ENCODE measurements around the gene OR51B4. TPM values are rescaled to one million over a fixed set of nuclear protein-coding genes. Genes with fewer than 3 reads are reported as not detected.
"Not testable (repeated sequence)": the region's sequence is repeated elsewhere in the genome, so short reads cannot be mapped to it uniquely, and the experiment has no call there.

OR51B4 gene
- total RNA-seq, 1 experiment from 2014 or later, result not detected

- H3K9ac ChIP-seq (ENCODE audit: low read length), result not testable (repeated sequence)
Measured at GRCh38 chr11:5254646-5255413, 46.9 kb downstream of the OR51B4 start, which contains the start of gene HBG2. Gene HBG2, minus strand, starts transcription at chr11:5254781. Its CDS starts 53 bp downstream, at chr11:5254728.

DNA sequence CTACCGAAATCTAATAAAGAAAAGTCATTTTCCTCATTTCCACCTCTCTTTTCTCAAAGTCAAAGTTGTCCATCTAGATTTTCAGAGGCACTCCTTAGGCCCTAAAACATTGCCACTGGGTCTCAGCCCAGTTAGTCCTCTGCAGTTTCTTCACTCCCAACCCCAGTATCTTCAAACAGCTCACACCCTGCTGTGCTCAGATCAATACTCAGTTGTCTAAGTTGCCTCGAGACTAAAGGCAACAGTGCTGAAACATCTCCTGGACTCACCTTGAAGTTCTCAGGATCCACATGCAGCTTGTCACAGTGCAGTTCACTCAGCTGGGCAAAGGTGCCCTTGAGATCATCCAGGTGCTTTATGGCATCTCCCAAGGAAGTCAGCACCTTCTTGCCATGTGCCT, 47.7 kb downstream of the OR51B4 start:
- H3K9me2 ChIP-seq (replicated peaks; ENCODE audit: insufficient read depth, low read length); H3K9me3 ChIP-seq (ENCODE audit: low read length); H3K9ac ChIP-seq (ENCODE audit: low read length); H3K4me2 ChIP-seq (ENCODE audit: low read depth, low read length, poor library complexity, severe bottlenecking); H3K4me3 ChIP-seq (ENCODE audit: low read length); H3K27ac ChIP-seq (ENCODE audit: low read length); H3K4me1 ChIP-seq (ENCODE audit: low read length); H4K20me1 ChIP-seq (ENCODE audit: insufficient read depth, low read depth, low read length); H2AFZ ChIP-seq (ENCODE audit: low read length); H3K36me3 ChIP-seq (ENCODE audit: insufficient read depth, low read length); H3K27me3 ChIP-seq (ENCODE audit: low read length); H3K79me2 ChIP-seq (ENCODE audit: low read length); DNase-seq: not testable (repeated sequence)

More at GRCh38 chr11:5254646-5255413, 46.9 kb downstream of the OR51B4 start, which contains the start of gene HBG2:
- H3K9me2 ChIP-seq (replicated peaks; ENCODE audit: insufficient read depth, low read length); H3K9me3 ChIP-seq (ENCODE audit: low read length); H3K79me2 ChIP-seq (ENCODE audit: low read length); H3K36me3 ChIP-seq (ENCODE audit: insufficient read depth, low read length); H3K27ac ChIP-seq (ENCODE audit: low read length); H3K27me3 ChIP-seq (ENCODE audit: low read length); H3K4me3 ChIP-seq (ENCODE audit: low read length); H4K20me1 ChIP-seq (ENCODE audit: insufficient read depth, low read depth, low read length); DNase-seq; H3K4me2 ChIP-seq (ENCODE audit: low read depth, low read length, poor library complexity, severe bottlenecking); H3K4me1 ChIP-seq (ENCODE audit: low read length); H2AFZ ChIP-seq (ENCODE audit: low read length): not testable (repeated sequence)

GRCh38 chr11:5253440-5253839, 48.3 kb downstream of the OR51B4 start:
- not testable (repeated sequence) for H3K36me3 ChIP-seq (ENCODE audit: insufficient read depth, low read length); H3K9me3 ChIP-seq (ENCODE audit: low read length); H3K4me1 ChIP-seq (ENCODE audit: low read length); DNase-seq; H3K9me2 ChIP-seq (replicated peaks; ENCODE audit: insufficient read depth, low read length); H3K27me3 ChIP-seq (ENCODE audit: low read length); H2AFZ ChIP-seq (ENCODE audit: low read length); H3K9ac ChIP-seq (ENCODE audit: low read length); H3K27ac ChIP-seq (ENCODE audit: low read length); H3K79me2 ChIP-seq (ENCODE audit: low read length); H3K4me2 ChIP-seq (ENCODE audit: low read depth, low read length, poor library complexity, severe bottlenecking); H3K4me3 ChIP-seq (ENCODE audit: low read length); H4K20me1 ChIP-seq (ENCODE audit: insufficient read depth, low read depth, low read length)

GRCh38 chr11:5252919-5253265, 48.9 kb downstream of the OR51B4 start:
- Histone ChIP-seq H3K9me3 (ENCODE audit: low read length) (no peaks in the 10 kb centered on the region), H4K20me1 (ENCODE audit: insufficient read depth, low read depth, low read length) (no peaks in the 10 kb centered on the region), H3K27me3 (ENCODE audit: low read length) (no peaks in the 10 kb centered on the region), H3K4me2 (ENCODE audit: low read depth, low read length, poor library complexity, severe bottlenecking) (no peak overlapping the region), H3K9me2 (replicated peaks; ENCODE audit: insufficient read depth, low read length) (no peaks in the 10 kb centered on the region), H2AFZ (ENCODE audit: low read length) (no peak overlapping the region), H3K79me2 (ENCODE audit: low read length) (no peaks in the 10 kb centered on the region), H3K27ac (ENCODE audit: low read length) (no peak overlapping the region), H3K4me1 (ENCODE audit: low read length) (no peaks in the 10 kb centered on the region), H3K4me3 (ENCODE audit: low read length) (no peak overlapping the region), H3K9ac (ENCODE audit: low read length) (no peak overlapping the region), H3K36me3 (ENCODE audit: insufficient read depth, low read length) (no peaks in the 10 kb centered on the region)
- DNase-seq, result no peak

GRCh38 chr11:5252192-5252918, 49.4 kb downstream of the OR51B4 start:
- no peaks in the 10 kb centered on the region for H3K79me2 ChIP-seq (ENCODE audit: low read length)
- H2AFZ ChIP-seq (ENCODE audit: low read length), result no peak overlapping the region
- no peaks in the 10 kb centered on the region for H4K20me1 ChIP-seq (ENCODE audit: insufficient read depth, low read depth, low read length)
- no peak overlapping the region for H3K9ac ChIP-seq (ENCODE audit: low read length)
- no peak overlapping the region for H3K4me3 ChIP-seq (ENCODE audit: low read length)
- H3K27ac ChIP-seq (ENCODE audit: low read length), result no peak overlapping the region
- H3K27me3 ChIP-seq (ENCODE audit: low read length), result no peaks in the 10 kb centered on the region
- no peaks in the 10 kb centered on the region for H3K9me3 ChIP-seq (ENCODE audit: low read length)
- no peak overlapping the region for H3K4me2 ChIP-seq (ENCODE audit: low read depth, low read length, poor library complexity, severe bottlenecking)
- no peaks in the 10 kb centered on the region for H3K36me3 ChIP-seq (ENCODE audit: insufficient read depth, low read length)
- DNase-seq, result no peak
- no peaks in the 10 kb centered on the region for H3K4me1 ChIP-seq (ENCODE audit: low read length)
- H3K9me2 ChIP-seq (replicated peaks; ENCODE audit: insufficient read depth, low read length), result no peaks in the 10 kb centered on the region

- Histone ChIP-seq H3K4me2 (ENCODE audit: low read depth, low read length, poor library complexity, severe bottlenecking) (no peak overlapping the region), H3K27ac (ENCODE audit: low read length) (no peak overlapping the region), H4K20me1 (ENCODE audit: insufficient read depth, low read depth, low read length) (no peaks in the 10 kb centered on the region), H3K27me3 (ENCODE audit: low read length) (no peaks in the 10 kb centered on the region), H3K4me1 (ENCODE audit: low read length) (no peaks in the 10 kb centered on the region), H3K9me2 (replicated peaks; ENCODE audit: insufficient read depth, low read length) (no peaks in the 10 kb centered on the region), H3K9me3 (ENCODE audit: low read length) (no peaks in the 10 kb centered on the region), H3K36me3 (ENCODE audit: insufficient read depth, low read length) (no peaks in the 10 kb centered on the region), H3K4me3 (ENCODE audit: low read length) (no peak overlapping the region), H2AFZ (ENCODE audit: low read length) (no peak overlapping the region), H3K9ac (ENCODE audit: low read length) (no peak overlapping the region), H3K79me2 (ENCODE audit: low read length) (no peaks in the 10 kb centered on the region)
- DNase-seq, result no peak
Measured at GRCh38 chr11:5251746-5252145, 50.0 kb downstream of the OR51B4 start.

Other genes starting within 250 kb of the OR51B4 start
- not detected in 2 replicates for gene OR52E2, start 242.3 kb downstream of the OR51B4 start, total RNA-seq (2014; rRNA removed; shearing (Covaris generic); ENCODE audit: low replicate concordance)
- not detected in 2 replicates for gene OR52E1, start 232.4 kb downstream of the OR51B4 start, total RNA-seq (2014; rRNA removed; shearing (Covaris generic); ENCODE audit: low replicate concordance)
- gene OR52A5, start 163.6 kb downstream of the OR51B4 start, total RNA-seq (2014; rRNA removed; shearing (Covaris generic); ENCODE audit: low replicate concordance), result not detected in 2 replicates
- not detected in 2 replicates for gene OR52A1, start 147.2 kb downstream of the OR51B4 start, total RNA-seq (2014; rRNA removed; shearing (Covaris generic); ENCODE audit: low replicate concordance)
- not detected in 2 replicates for gene OR51V1, start 101.3 kb downstream of the OR51B4 start, total RNA-seq (2014; rRNA removed; shearing (Covaris generic); ENCODE audit: low replicate concordance)
- gene HBB, start 74.9 kb downstream of the OR51B4 start, total RNA-seq (2014; rRNA removed; shearing (Covaris generic); ENCODE audit: low replicate concordance), result not detected in 2 replicates
- not detected in 2 replicates for gene HBD, start 67.5 kb downstream of the OR51B4 start, total RNA-seq (2014; rRNA removed; shearing (Covaris generic); ENCODE audit: low replicate concordance)
- gene HBG1, start 52.1 kb downstream of the OR51B4 start, total RNA-seq (2014; rRNA removed; shearing (Covaris generic); ENCODE audit: low replicate concordance), result not detected in 2 replicates
- not detected in 2 replicates for gene HBG2, start 47.2 kb downstream of the OR51B4 start, total RNA-seq (2014; rRNA removed; shearing (Covaris generic); ENCODE audit: low replicate concordance)
- gene HBE1, start 32.0 kb downstream of the OR51B4 start, total RNA-seq (2014; rRNA removed; shearing (Covaris generic); ENCODE audit: low replicate concordance), result not detected in 2 replicates
- not detected in 2 replicates for gene OR51B2, start 22.4 kb upstream of the OR51B4 start, total RNA-seq (2014; rRNA removed; shearing (Covaris generic); ENCODE audit: low replicate concordance)
- 0.60 TPM in 1 of 2 replicates, not detected in the other for gene OR51B5, start 41.6 kb upstream of the OR51B4 start, total RNA-seq (2014; rRNA removed; shearing (Covaris generic); ENCODE audit: low replicate concordance)
- gene OR51B6, start 49.6 kb upstream of the OR51B4 start, total RNA-seq (2014; rRNA removed; shearing (Covaris generic); ENCODE audit: low replicate concordance), result not detected in 2 replicates
- gene OR51M1, start 81.9 kb upstream of the OR51B4 start, total RNA-seq (2014; rRNA removed; shearing (Covaris generic); ENCODE audit: low replicate concordance), result not detected in 2 replicates
- gene OR51Q1, start 120.2 kb upstream of the OR51B4 start, total RNA-seq (2014; rRNA removed; shearing (Covaris generic); ENCODE audit: low replicate concordance), result not detected in 2 replicates
- not detected in 2 replicates for gene OR51I1, start 139.6 kb upstream of the OR51B4 start, total RNA-seq (2014; rRNA removed; shearing (Covaris generic); ENCODE audit: low replicate concordance)
- not detected in 2 replicates for gene OR51I2, start 147.4 kb upstream of the OR51B4 start, total RNA-seq (2014; rRNA removed; shearing (Covaris generic); ENCODE audit: low replicate concordance)
- gene OR52D1, start 186.7 kb upstream of the OR51B4 start, total RNA-seq (2014; rRNA removed; shearing (Covaris generic); ENCODE audit: low replicate concordance), result not detected in 2 replicates
- 0.18 and 0.37 TPM in 2 replicates for gene UBQLN3, start 208.0 kb upstream of the OR51B4 start, total RNA-seq (2014; rRNA removed; shearing (Covaris generic); ENCODE audit: low replicate concordance)
- gene UBQLNL, start 214.8 kb upstream of the OR51B4 start, total RNA-seq (2014; rRNA removed; shearing (Covaris generic); ENCODE audit: low replicate concordance), result 0.43 TPM in 1 of 2 replicates, not detected in the other
- 1.2 TPM in 1 of 2 replicates, not detected in the other for gene OR52H1, start 246.6 kb upstream of the OR51B4 start, total RNA-seq (2014; rRNA removed; shearing (Covaris generic); ENCODE audit: low replicate concordance)

Data from Karpas-422 (cell line).